GM18519 (cell line): ENCODE data around the gene DHX16.

ENCODE experiments used
- ATAC-seq: cut with Tn5 transposase; IDR thresholded peaks from one replicate; pipeline ENCODE4 v1.9.1; 2021; ENCODE audit warnings: mild to moderate bottlenecking, moderate library complexity; ENCODE audit not compliant: unreplicated experiment, low FRiP score

DHX16 gene

DNA sequence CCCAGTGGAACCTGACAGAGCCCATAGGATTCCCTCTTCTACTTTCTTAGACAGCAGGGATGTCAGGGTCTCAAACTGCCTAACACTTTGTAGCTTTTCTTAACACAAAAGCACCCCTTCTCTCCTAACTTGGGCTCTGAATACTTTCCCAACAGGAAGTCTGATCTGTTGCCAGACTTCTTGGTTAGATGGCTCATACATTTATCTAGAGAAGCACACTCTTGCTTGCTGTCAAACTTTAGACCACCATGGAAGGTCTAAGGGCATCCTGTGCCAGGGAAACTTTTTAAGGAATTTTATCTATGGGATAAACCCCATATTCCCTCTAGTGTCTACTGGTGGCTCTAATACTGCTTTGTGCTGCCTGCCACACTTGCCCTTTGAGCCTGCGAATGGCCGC lies 29.1 kb downstream of the DHX16 start:
- ATAC-seq, result no peak

DNA sequence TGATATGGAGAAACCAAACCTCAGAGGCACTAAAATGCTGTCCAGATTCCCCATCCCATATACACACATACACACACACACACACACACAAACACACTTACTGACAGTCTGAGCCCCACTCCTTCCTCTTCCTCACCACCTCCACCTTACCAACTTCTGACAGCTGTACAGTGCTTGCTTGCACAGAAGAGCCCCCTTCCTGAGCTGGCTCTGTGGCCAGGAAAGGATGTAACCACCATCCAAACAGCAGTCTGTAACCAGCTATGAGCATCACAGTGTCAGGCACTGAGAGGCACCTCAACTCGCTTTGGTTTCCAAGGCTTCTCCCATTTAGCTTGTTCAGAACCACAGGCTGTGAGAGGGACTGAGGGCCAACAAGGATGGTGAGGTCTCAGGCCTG lies 31.8 kb downstream of the DHX16 start:
- ATAC-seq, result no peak

DNA sequence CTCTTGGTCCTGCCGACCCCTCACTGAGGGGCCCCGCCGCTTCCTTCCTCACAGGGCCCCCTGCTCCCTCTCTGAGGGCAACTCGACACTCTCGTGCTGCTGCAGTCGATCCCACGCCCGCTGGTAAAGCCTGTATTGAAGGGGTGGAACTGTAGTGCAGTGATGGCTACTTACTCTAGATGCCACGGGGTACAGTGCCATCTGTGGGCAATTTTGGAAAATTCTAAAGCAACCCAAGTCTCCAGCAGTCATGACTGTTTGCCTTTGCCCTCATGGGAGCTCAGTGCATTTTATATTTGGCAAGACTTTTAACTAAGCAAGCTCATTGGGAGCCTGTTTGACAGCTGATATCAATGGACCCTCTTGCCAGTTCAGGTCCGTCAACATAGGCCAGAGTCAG lies 32.3 kb downstream of the DHX16 start:
- no peak for ATAC-seq

DNA sequence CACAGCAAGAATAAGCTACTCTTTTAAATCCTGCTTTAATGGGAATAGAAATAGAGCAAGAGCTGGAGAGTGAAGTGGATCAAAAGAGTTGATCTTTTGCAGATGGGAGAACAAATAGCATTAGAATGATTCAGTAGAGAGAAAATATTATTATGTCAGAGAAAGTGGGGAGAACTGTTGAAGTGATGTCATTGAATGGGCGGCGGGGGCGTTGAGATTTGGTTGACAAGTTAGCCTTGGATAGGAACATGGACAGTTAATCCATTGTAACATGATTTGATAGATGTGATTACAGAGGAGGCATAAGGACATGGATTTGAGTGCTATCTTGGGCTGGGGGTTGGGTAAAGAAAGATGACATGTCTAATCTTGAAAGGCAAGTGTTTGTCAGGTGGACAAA lies 37.0 kb downstream of the DHX16 start:
- ATAC-seq, result no peak

DNA sequence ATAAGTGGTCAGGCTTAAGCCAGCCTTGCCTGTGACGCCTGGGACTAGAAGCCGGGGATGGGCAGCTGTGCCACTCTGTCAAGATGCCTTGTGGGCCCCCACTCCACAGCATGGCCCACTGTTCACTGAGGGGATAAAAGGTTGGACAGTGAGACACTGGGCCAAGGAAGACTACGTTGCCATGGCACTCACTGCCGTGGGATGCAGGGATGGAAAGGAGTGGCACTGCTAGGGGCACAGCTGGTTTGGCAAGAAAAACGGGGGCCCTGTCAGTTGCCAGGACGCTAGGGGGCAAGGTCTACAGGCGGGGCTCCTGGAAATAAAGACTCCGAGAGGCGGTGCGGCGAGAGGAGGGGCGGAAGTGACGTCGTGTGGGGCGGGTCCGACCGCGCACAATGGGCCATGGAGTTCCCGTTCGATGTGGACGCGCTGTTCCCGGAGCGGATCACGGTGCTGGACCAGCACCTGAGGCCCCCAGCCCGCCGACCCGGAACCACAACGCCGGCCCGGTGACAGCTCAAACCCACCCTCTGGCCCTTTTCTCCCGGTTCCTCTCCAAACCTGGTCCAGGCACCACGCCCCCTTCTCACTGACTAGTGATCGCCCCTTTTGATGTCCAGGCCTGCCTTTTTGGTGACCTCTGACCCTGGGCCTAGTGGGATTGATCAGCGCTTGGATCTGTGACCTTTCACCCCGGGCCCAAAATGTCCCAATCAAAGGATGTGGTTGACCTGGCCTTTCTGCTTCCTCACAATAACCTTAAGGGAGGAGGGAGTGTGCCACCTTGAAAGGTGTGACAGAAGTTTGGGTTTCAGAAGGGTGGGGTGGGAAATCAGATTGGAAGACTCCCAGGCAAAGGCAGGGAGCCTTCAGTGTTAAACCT lies 46.1 kb downstream of the DHX16 start, which contains the start of gene ATAT1:
TSS of gene ATAT1 (plus strand) at position 391 of the 883 bp plus-strand sequence.
- ATAC-seq, result no peak

DNA sequence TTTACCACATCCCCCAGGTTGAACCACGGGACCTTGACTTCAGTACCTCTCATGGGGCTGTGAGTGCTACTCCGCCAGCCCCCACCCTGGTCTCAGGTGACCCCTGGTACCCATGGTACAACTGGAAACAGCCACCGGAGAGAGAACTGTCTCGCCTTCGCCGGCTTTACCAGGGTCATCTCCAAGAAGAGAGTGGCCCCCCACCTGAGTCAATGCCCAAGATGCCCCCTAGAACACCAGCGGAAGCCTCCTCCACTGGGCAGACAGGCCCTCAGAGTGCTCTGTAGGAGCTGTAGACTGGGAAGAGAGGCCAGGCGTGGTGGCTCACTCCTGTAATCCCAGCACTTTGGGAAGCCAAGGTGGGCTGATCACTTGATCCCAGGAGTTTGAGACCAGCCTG lies 47.3 kb downstream of the DHX16 start:
- no peak for ATAC-seq

DNA sequence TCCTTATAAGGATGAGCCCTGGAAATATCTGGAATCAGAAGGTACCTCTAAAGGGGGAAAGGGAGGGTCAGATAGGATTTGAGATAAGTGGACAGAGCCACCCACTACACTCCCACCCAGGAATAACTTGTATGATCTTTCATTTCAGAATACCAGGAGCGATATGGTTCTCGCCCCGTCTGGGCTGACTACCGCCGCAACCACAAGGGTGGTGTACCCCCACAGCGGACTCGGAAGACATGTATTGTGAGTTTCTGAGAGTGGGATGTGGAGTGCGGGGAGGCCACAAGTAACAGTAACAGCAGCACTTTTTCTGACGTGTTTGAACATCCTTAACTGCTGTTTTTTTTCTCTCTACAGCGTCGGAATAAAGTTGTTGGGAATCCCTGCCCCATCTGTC lies 53.2 kb downstream of the DHX16 start:
- ATAC-seq, result no peak

DNA sequence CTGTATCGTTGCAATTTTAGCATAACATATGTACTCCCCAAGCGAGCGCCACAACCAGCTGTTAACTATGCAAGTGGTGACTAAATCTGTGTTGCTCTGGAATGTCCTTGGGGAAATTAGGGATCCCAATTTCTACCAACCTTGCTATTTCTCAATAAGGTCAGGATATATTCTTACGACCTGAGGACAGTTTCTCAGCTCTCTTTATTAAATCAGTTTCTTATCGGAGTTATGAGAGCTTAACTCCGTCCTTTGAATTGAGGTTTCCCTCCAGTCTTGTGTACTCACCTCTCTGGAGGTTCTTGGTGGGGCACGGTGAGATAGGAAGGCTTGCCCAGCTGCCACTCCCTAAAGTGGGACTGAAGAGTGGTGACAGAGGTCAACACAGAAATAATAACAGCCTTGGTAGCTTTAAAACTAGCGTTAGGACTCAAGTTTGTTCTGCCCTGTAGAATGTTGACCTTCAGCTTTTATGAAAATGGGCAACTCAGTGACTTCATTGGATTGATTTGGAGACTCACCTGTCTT lies 54.5 kb downstream of the DHX16 start:
- ATAC-seq, result no peak

DNA sequence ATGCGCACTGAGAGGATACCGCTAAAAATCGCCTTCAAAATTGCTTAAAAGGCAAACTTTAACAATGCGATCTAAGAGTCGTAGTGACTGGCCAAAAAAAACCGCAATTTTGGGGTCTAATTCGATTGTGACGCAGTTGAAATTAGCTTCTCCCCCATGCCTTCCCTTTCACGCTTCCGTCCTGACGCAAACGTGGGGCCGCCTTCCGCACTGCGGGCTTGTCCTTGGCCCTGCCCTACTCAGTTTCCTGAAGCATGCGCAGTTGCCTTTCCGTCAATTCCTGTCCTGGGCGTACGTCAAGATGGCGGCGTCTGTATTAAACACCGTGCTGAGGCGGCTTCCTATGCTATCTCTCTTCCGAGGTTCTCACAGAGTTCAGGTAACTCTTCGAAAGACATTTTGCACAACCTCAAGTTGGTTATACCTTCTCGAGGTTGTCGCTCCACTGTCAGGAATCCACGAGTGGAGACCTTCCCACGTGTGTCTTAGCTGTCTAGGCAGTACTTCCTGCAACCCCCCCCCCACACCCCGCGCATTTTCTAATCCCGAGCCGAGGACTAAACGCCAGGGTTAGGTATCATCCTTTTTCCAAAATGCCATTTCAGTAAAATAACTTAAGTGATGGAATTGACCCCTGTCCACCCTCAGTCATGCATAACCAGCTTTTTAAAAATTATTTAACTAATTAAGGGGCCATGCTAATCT lies 55.1 kb downstream of the DHX16 start, which contains the start of gene MRPS18B:
TSS of gene MRPS18B (plus strand) at position 276 of the 705 bp plus-strand sequence. CDS start at position 302, 26 bp downstream.
- peak; percentile 49 for ATAC-seq

DNA sequence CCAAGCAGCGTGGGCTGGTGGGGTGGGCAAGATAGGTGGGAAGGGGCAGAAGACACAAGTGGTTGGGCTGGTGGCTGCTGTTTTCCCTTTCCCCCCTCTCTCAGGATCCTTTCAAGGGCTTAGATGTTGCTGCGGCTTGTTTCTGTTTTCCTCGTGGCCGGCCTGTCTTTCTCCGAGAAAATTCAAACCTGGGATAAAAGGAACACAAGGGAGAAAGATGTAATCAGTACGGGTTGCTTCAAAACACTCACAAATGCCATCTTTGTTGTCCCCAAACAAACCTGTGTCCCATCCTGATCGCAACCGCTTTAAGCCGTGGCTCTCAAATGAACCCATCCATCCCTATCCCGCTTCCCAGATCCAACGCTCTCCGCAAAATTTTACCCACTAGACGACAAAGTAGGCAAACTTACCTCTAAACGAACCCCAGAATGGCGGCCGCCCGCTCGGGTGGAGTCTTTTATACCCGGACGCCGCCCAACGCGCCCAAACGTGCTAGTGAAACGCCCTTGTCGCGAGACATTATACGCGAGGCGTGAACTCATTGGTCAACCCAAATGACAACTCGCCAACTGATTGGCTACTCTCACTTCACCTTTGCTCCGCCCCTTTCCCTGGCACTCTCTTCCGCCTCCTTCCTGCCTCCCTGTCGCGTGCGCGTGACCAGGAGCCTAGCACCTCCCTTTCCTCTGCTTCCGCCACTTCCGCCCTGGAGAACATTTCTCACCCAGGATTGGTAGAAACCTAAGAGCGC lies 55.8 kb downstream of the DHX16 start, which contains the start of gene PPP1R10:
TSS of gene PPP1R10 (minus strand) at position 433 of the 754 bp plus-strand sequence. CDS start 7,299 bp downstream, outside the sequence.
- peak; percentile 56 for ATAC-seq

DNA sequence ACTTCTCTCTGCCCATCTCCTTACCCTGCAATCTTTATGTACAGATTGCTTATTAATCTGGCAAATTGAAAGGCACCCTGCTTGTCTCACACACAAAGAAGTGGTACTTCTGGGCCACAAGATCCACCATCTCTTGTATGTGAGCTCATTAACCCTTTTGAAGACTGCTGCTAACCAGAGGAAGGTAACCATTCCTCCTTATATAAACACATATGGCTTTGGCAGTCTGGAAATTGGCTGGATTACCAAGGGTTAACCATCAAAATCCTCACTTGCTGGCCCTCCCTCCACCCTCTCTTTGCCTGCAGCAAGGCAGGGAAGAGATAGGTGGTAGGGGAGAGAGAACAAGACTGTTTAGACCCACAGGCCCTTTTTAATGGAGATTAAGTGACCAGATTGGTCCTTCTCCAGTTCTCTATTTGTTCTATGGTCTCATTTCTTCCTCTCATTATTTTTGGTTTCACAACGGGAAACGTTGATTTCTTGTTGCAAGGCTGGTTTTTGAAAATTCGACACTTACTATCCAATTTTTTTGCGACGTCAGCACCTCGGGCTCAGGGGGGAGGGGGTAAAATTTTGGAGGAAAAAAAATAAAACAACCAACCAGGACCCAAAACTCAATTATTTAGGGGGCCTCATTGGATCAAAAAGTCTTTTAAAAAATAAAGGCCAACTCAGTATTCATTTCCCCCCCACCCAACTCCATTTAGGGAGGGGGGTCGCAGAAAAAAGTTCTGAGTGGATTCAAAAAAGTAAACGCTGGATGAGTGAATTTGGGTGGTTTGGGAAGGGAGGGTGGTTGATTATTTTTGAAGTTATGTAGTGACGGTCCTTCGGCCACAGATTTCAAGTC lies 56.6 kb downstream of the DHX16 start:
- no peak for ATAC-seq

DNA sequence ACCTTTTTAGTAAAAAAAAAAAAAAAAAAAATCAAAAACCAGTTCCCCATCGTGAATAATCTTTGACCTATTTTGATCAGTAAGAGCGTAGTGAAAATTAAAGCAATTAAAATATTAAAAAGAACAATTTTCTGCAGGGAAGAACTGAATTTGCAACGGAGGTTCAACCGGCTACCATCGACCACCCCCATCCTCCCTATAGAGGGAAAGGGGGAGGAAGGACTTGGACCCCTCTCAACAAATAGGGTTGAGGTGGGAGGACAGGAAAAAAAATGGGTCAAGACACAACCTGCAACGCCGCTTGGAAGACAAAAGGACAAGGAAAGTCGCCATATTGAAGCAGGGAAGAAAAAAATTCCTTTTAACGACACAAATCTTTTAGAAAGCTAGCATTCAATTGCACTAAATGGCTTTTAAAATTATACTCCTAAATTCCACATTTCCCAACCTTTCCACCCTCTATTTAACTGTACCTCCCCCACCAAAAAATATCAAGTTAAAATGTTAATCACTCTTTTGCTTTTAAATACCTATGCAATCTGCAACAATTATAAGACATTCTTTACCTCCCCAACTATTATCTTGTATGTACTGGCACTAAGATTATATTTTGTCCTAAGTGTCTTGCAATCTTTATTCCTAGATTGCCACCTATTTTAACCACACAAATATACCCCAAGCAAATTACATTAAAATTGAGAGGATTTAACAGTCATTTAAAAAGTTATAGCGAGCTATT lies 57.4 kb downstream of the DHX16 start:
- ATAC-seq, result no peak

DNA sequence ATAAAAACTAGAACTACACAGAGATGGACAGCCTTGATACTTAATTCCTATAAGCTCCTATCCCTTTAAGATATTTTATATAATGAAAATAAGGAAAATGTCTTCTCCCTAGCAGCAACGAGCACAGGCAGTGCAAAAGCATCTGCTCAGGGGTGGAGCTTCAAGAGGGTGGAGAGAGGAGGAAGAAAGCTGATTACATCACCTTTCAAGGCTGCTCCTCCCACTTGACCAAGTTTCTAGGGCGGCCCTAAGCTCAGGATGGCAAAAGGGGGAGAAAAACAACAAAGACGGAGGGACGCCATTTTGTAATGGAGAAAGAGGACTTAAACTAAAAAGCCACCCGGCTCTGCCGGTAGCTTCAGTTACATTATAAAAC lies 58.0 kb downstream of the DHX16 start:
- no peak for ATAC-seq

DNA sequence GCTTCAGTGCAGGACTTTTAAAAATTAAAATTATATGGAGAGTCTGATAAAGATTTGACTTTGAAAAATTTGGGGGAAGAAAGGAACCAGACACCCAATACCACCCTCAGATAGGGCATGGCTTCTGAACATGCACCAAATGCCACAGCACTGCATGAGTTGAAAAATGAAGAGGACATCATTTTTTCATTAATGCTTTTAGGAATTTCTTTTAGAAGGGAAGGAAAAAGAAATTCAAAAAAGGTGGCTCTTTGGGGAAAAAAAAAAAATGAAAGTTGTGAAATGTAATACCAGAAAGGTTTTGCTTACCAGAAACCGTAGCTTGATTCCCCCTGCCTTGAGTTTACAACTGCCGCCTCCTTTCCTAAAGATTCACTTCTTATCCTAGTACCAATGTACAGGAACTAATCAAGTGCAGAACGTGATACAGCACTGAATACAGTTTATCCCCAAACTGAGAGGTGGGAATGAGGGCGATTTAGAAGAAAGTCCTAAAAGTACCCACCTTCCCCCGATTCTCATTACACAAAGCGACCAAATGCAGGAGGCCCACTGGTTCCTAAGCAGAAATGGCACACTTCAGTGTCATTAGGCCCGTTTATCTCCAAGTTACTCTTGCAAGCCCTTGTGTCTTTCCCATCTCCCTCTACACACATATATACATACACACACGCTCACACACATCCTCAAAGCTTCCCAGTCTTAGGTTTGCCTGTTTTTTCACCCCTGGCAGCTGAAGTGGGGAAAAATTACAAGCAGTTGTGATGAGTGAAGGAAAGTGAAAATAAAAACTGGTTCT lies 58.6 kb downstream of the DHX16 start:
- ATAC-seq, result no peak

DNA sequence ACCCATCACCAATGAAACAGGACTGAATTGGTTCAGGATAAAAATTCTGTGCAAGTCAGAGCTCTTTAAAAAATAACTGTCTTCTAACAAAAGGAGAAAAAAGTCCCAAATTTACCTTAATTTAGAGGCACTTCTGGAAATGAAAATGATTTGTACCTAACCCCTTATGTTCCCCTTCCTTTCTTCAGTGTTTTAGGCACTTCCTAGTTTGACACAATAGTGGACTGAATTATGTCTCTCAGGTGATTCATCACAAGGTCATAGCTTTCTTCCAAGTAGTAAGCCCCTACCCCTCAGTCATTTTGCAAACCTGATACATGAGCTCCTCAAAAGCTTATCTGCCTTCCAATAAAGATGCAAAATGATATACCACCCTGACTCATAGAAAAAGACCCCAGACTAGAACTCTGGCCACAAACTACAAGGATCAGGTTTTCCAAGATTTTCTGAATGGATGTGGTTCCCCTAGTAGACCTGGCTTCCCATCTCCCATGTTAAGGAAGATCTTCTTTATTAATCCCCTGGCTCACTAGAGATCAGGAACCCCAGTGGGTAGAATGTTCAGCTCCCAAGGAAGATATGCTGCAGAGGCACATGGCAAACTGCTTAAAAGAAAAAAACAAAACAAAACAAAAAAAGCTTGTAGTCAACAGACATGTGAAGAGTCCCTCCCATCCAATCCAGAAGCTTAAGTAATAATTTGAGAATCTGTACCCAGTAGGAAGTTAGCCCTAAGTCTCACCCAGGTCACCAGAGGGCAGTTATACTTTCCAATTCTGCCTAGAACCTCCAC lies 59.4 kb downstream of the DHX16 start:
- ATAC-seq, result no peak

DNA sequence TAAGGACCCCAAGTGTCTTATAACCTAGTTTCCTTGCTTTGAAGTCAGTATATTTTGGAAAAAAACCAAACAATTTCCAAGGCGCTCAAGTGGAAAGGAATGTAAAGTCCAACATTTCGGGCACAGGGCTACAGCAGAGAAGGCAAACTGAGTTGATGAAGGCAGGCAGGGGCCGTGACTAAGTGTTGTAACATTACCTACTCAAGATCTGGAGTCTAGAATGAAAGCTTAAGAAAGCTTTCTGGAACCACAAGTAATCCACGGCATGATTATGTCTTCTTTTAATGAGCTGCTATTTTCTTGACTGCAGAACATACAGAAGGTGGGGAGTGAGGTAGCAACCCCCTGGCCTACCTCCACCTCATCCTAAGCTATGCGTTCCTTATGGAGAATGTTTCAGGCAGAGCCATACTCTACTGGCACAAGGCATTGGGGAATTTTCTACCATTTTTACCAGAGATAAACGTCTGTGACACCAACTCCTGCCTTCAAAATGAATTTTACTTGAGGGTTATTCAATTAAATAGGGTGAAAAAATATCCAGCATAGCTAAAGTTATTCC lies 60.0 kb downstream of the DHX16 start:
- no peak for ATAC-seq

DNA sequence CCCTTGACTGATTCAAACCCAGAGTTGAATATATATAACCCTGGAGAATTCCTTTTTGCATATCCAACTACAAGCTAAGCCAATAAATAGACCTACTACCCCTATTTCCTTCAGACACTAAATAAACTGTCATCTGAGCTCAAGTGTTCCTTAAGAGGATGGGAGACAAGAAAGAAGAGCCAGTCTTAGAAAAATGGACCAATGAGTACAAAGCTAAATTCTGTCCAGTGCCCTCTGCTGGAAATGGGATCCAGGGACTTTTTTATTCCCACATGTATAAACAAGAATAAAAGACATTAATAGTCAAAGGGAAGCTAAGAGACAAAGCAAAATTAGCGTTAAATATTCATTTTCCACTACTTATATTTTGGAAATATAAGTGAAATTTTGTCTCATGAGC lies 60.6 kb downstream of the DHX16 start:
- ATAC-seq, result no peak
